ENCODE measurements around the gene KLHL14. TPM values are rescaled to one million over a fixed set of nuclear protein-coding genes. Genes with fewer than 3 reads are reported as not detected.
A peak's percentile ranks its signal among the peaks of the same experiment; 100 is the strongest.

Gene KLHL14, protein sequence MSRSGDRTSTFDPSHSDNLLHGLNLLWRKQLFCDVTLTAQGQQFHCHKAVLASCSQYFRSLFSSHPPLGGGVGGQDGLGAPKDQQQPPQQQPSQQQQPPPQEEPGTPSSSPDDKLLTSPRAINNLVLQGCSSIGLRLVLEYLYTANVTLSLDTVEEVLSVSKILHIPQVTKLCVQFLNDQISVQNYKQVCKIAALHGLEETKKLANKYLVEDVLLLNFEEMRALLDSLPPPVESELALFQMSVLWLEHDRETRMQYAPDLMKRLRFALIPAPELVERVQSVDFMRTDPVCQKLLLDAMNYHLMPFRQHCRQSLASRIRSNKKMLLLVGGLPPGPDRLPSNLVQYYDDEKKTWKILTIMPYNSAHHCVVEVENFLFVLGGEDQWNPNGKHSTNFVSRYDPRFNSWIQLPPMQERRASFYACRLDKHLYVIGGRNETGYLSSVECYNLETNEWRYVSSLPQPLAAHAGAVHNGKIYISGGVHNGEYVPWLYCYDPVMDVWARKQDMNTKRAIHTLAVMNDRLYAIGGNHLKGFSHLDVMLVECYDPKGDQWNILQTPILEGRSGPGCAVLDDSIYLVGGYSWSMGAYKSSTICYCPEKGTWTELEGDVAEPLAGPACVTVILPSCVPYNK
- total RNA-seq (2014; rRNA removed; shearing (Covaris generic)), result 1.4 and 2.8 TPM in 2 replicates
- total RNA-seq (2022), result 0.33 and 0.57 TPM in 2 replicates
- percentile 34 among the genes with signal in this experiment for Bru-seq, nascent RNA
- percentile 27 among the genes with signal in this experiment for BruChase-seq, experiment 1, labeled RNA remaining after a 6-hour chase
- BruChase-seq, experiment 2, labeled RNA remaining after a 2-hour chase, result percentile 29 among the genes with signal in this experiment
- long read RNA-seq, result 0 reads

DNA sequence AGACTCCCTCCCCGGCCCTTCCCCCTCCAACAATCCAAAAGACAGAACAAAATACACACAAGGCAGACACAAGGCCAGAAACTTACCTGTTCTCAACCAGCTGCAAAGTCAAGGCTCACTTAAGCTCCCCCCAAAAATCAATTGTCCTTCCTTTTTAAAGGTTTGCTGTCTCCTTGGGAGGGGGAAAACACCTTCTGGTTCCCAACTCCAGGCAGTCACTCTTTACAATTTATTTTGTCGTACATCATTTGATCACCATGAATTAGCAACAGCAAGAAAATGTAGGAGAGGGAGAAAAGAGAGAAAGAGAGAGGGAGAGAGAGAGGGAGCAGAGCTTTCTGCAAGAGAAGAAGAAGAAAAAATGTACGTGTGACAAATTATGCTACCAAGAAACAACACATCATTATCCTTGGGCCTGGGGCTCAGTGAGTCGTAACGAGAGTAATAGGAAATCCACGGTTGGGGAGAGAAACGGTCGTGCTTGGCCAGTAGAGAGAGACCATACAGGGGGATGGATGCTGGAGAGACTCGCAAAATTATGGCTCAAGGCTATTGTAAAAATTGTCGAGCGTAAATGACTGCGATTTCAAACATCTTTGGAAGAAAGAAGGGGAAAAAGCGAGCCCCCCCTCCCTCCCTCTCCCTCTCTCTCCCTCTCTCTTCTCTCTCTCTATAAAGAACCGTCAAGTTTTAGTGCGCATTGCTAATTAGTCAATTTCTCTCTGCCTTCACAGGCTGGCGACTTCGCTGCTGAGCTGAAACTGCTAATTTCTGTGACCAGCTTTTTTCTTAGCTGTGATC is at the start of gene KLHL14:
Gene KLHL14, minus strand, starts transcription at position 443 of the 801 bp plus-strand sequence. CDS start 2,432 bp downstream, outside the sequence.
- no peak within 1 kb of the TSS; the same call in 1 of the 2 replicates for H2AFZ ChIP-seq (ENCODE audit: low read length)
- peak; percentile 53 for DNase-seq (ENCODE audit: low spot score)
- no peaks in the 10 kb centered on the region for H3K79me2 ChIP-seq (ENCODE audit: insufficient read depth, low read depth, low read length)
- POLR2A ChIA-PET, result interaction anchor here (0.6 to 1.6 kb wide), 7 partner anchors 18 to 483 kb away, joined by 3 to 6 read pairs (median 3); no protein-coding TSS in a partner anchor
- TF ChIP-seq, protein P1, sequence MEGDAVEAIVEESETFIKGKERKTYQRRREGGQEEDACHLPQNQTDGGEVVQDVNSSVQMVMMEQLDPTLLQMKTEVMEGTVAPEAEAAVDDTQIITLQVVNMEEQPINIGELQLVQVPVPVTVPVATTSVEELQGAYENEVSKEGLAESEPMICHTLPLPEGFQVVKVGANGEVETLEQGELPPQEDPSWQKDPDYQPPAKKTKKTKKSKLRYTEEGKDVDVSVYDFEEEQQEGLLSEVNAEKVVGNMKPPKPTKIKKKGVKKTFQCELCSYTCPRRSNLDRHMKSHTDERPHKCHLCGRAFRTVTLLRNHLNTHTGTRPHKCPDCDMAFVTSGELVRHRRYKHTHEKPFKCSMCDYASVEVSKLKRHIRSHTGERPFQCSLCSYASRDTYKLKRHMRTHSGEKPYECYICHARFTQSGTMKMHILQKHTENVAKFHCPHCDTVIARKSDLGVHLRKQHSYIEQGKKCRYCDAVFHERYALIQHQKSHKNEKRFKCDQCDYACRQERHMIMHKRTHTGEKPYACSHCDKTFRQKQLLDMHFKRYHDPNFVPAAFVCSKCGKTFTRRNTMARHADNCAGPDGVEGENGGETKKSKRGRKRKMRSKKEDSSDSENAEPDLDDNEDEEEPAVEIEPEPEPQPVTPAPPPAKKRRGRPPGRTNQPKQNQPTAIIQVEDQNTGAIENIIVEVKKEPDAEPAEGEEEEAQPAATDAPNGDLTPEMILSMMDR (conservative IDR thresholded peaks at IDR 0.05; ENCODE audit: low read length), result no peak
- TF ChIP-seq EZH2phosphoT487 (IDR thresholded peaks at IDR 0.05; ENCODE audit: borderline replicate concordance, low read depth, low read length), result no peak
- no peaks in the 10 kb centered on the region for H3K9me3 ChIP-seq (ENCODE audit: low read length)
- H4K20me1 ChIP-seq (ENCODE audit: insufficient read depth, low read length), result no peaks in the 10 kb centered on the region
- peak within 1 kb of the TSS; percentile 70 for H3K4me3 ChIP-seq (ENCODE audit: low read depth, low read length, poor library complexity, severe bottlenecking)
- intact Hi-C loops (cut with micrococcal nuclease; ENCODE audit: unreplicated experiment), result loop anchor here (5.0 kb wide), 1 partner anchor 150 kb away; no protein-coding TSS in a partner anchor
- peaks cover 42% of the 10 kb centered on the region for H3K4me1 ChIP-seq (ENCODE audit: insufficient read depth, low read length, poor library complexity, severe bottlenecking)
- BruUV-seq (replicated peaks), result no TSS peak
- peak within 1 kb of the TSS; percentile 88 for H3K4me2 ChIP-seq (ENCODE audit: low read length)
- CTCF ChIA-PET (ENCODE audit: unreplicated experiment), result no interaction called here
- no peaks in the 10 kb centered on the region for H3K36me3 ChIP-seq (ENCODE audit: insufficient read depth, low read length)
- H3K9me2 ChIP-seq (ENCODE audit: insufficient read depth, low read length), result no peaks in the 10 kb centered on the region
- peak within 1 kb of the TSS; percentile 48 for H3K27ac ChIP-seq (ENCODE audit: low read depth, low read length, poor library complexity, severe bottlenecking)

DNA sequence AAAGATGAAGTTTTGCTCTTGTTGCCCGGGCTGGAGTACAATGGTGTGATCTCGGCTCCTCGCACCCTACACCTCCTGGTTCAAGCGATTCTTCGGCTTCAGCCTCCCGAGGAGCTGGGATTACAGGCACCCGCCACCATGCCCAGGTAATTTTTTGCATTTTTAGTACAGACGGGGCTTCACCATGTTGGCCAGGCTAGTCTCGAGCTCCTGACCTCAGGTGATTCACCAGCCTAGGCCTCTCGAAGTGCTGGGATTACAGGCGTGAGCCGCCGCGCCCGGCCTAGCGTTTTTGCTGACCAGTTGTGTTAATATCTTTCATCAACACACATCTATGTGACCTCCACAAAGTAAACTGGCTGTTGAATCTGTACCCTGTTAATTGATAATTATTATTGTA is 49.4 kb upstream of the KLHL14 start:
- BruUV-seq (replicated peaks), result no TSS peak
- DNase-seq (ENCODE audit: low spot score), result no peak
- Histone ChIP-seq H4K20me1 (ENCODE audit: insufficient read depth, low read length) (no peaks in the 10 kb centered on the region), H3K79me2 (ENCODE audit: insufficient read depth, low read depth, low read length) (no peaks in the 10 kb centered on the region), H2AFZ (ENCODE audit: low read length) (no peak overlapping the region), H3K36me3 (ENCODE audit: insufficient read depth, low read length) (no peaks in the 10 kb centered on the region), H3K9me2 (ENCODE audit: insufficient read depth, low read length) (no peaks in the 10 kb centered on the region), H3K4me1 (ENCODE audit: insufficient read depth, low read length, poor library complexity, severe bottlenecking) (no peaks in the 10 kb centered on the region), H3K4me3 (ENCODE audit: low read depth, low read length, poor library complexity, severe bottlenecking) (no peak overlapping the region), H3K9me3 (ENCODE audit: low read length) (no peaks in the 10 kb centered on the region), H3K27ac (ENCODE audit: low read depth, low read length, poor library complexity, severe bottlenecking) (no peak overlapping the region), H3K4me2 (ENCODE audit: low read length) (no peak overlapping the region)
- ChIA-PET CTCF (ENCODE audit: unreplicated experiment) (no interaction called here), POLR2A (no interaction called here)
- TF ChIP-seq EZH2phosphoT487 (IDR thresholded peaks at IDR 0.05; ENCODE audit: borderline replicate concordance, low read depth, low read length), result no peak
- TF ChIP-seq, protein P1 (conservative IDR thresholded peaks at IDR 0.05; ENCODE audit: low read length), result no peak
- intact Hi-C loops (cut with micrococcal nuclease; ENCODE audit: unreplicated experiment), result no loop called here

All from OCI-LY7 (cell line).